Stimulated activated CD8-positive, alpha-beta memory T cell treated with anti-CD3 and anti-CD28 coated beads, Interleukin-4, amount 100 ng/mL, for 48 hours (primary cell): ENCODE data around the gene MIOX.

Experiments
- DNase-seq: peaks from one replicate; pipeline ENCODE4 v3.0.0-alpha.2; 2020

The MIOX gene

DNA sequence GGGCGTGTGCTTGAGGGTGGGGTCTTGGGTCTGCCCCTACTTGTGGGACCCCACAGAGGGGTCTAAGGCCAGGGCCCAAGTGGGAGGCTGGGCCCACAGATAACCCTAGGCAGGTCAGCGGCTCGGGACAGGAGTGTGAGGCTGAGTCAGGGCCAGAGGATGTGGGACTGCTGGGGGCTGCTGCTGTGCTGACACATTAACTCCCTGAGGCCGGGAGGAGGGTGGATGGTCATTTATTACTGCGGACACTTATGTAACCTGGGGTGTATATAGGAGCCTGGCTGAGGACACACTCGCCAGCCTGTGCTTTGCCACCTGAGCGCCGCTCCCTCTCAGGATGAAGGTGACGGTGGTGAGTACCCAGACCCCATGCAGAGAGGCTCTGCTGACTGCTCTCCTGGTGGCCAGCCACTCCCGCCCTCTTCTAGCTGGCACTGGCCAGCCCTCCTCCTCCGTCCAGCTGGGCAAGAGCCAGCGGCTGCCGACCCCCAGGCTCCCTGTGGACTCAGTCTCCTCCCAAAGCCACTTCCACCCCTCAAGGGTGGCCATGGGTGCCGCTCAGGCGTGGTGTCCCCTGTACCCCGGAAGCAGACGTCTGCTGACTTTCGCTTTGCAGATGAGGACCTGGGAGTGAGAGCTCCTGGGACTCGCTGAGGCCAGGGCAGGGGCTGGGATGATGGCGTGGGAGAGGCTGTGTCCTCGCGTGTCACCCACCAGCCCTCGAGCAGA lies at the start of gene MIOX:
Gene MIOX, plus strand, starts transcription at position 299 of the 729 bp plus-strand sequence. Its CDS starts 39 bp downstream, at position 338.
- no peak for DNase-seq

DNA sequence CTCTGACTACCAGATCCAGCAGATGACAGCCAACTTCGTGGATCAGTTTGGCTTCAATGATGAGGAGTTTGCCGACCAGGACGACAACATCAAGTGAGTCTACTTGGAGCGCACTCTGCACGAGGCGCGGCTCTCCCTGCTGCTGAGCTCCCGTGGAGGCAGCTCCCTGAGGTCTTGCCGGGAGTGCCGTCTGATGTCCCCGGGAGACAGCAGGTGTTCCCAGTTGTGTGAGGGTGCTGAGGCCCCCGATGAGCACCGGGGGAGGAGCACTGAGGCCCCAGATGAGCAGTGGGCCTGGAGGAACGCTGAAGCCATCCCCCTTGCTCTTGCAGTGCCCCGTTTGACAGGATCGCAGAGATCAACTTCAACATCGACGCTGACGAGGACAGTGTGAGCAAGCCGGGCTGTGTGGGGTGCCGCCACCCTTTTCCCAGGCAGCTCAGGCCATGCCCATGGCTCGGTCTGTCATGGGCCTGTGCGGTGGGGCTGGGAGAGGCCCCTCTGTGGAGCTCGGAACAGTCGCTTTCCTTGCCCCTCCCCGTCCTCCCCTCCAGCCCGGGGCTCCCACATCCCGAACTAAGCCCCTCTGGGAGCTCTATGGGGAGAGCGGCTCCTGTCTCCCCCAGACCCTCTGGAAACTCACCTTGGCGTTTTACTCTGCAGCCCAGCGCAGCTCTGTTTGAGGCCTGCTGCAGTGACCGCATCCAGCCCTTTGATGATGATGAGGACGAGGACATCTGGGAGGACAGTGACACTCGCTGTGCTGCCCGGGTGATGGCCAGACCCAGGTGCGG lies 49.0 kb upstream of the MIOX start:
- no peak for DNase-seq

DNA sequence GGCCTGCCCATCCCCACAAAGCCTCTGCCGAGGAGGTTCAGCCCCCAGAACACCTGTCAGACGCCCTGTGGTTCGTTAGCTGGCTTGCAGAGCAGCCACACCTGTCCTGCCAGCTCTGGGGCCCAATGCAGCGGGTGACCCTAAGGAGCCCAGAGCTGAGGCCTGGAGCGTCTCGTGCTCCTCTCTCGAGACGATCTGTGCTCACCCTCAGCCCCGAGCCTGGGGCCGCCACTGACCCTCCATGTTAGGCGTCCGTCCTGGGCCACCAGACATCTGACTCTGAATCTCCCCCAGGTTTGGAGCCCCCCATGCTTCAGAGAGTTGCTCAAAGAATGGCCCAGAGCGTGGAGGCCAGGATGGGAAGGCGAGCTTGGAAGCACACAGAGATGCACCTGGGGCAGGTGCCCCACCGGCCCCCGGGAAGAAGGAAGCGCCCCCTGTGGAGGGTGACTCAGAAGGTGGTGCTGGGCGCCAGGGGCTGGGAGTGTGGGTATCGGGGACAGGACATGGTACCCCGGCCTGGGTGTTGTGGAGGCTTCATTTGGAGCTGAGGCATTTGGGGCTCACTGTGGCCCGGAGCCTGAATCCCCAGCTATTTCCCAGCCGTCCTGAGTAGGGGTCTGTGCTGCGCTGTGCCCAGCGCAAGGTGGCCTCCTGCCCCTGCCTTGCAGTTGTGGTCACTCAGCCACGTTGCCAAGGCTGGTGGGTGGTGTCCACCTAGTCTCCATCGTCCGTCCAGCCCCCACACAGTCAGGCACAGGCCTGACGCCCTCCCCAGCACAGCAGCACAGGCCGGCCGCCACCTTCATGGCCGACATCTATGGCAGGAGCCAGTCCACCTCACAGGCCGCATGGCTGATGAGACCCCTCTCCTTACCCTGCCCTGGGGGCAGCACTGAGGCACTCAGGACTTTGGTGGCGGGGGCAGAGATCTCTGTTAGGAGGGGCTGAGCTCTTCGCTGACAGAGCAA lies 48.1 kb upstream of the MIOX start:
- no peak for DNase-seq

DNA sequence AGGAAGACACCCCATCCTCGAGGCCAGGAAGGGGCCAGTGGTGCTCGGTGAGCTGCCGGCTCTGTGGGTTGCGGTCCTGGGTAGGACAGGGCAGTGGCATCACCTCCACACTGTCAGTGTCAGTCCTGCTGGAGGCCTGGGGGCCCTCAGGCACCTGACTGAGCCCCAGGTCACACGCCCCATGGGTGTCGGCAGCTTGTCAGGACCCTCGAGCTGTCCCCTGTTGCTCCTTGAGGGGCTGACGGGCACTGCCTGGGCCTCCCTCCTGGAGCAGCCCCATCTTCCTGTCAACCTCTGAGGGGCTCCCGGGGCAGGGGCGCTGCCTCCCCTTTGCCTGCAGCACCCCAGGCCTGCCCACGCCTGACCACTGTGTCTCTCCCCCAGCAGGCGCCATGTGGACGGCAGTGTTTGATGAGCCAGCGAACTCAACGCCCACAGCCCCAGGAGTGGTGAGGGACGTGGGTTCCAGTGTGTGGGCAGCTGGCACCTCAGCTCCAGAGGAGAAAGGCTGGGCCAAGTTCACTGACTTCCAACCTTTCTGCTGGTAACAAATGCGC lies 47.3 kb upstream of the MIOX start:
- no peak for DNase-seq

DNA sequence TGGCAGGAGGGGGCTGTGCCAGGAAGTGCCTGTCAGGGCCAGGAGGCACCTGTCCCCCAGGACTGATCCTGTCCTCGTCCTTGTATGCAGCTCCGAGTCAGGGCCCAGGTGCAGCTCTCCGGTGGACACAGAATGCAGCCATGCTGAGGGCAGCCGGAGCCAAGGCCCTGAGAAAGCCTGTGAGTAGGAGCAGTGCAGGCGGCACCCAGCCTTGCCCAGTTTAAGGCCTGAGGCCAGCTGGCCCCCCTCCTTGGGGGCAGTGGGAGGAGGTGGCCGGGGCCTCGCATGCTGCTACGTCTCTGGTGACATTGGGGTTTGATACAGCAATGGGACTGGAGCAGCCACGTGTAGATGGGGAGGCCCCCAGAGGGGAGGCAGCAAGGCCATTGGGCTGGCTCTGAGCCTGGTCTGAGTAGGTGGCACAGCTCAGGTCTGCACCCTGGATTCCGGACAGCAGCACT lies 46.8 kb upstream of the MIOX start:
- DNase-seq = no peak

DNA sequence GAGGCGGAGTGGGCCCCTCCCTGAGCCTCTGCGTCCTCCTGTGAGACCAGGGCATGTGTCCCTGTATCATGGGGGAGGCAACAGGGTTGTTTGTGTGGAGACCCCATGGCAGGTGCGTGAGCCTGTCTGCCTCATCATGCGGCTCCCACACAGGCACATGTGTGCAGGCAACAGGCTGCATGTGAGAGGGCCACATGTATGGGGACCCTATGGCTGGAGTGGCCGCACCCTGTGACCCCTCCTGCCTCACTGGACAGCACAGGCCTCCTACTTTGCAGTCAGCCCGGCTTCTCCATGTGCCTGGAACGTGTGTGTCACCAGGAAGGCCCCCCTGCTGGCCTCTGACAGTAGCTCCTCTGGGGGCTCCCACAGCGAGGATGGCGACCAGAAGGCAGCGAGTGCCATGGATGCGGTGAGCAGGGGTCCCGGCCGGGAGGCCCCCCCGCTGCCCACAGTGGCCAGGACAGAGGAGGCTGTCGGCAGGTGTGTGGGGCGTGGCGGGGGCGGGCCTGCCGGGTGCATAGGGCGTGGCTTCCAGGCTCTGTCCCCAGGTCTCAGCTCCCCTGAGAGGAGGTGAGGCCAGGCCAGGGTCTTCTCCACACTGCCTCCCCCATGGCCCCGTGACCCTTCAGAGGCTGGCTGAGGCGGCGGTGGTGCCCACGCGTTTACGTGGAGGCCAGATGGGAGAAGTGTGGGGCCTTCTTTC lies 46.0 kb upstream of the MIOX start:
- no peak for DNase-seq

DNA sequence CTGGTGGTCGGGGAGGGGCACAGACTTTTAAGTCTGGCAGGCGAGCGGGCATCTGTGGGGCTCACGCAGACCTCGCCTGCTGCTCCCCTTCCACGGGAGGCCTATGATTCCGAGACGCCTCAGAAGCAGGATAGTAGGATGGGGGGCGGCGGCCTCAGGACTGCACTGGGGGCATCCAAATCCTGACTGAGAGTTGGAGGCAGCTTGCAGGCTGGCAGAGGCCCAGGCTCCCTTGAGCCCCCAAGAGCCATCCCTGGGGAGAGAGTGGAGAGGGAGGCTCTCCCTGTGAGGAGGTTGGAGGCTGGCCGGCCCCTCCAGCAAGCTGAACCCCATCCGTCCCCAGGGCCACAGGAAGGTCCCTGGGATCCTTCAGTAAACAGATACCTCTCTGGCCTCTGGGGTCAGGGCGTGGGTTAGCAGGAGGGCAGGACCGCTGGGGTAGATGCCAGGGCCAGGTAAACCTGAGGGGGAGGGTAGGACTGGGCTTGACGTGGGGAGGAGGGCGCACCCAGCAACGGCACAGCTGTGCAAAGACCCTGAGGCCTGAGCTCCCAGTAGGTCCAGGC lies 45.1 kb upstream of the MIOX start:
- no peak for DNase-seq

DNA sequence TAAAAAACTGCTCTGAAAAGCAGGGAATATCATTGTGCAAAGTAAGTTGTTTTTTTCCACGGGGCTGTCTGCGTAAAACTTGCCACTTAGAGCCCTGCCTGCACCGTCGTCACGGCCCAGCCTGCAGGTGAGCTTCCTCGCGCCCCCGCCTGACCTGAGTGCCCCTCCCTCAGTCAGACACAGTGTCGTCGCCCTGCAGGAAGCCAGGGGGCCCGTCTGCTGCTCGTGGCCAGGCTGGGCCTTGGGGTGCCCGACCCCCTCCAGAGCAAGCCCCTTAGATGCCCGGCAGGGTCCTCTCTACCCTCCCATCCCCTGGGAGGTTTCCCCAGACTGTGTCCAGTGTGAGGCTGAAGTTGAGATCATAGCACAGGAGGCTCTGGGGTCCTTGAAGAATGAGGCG lies 43.5 kb upstream of the MIOX start:
- DNase-seq = no peak

DNA sequence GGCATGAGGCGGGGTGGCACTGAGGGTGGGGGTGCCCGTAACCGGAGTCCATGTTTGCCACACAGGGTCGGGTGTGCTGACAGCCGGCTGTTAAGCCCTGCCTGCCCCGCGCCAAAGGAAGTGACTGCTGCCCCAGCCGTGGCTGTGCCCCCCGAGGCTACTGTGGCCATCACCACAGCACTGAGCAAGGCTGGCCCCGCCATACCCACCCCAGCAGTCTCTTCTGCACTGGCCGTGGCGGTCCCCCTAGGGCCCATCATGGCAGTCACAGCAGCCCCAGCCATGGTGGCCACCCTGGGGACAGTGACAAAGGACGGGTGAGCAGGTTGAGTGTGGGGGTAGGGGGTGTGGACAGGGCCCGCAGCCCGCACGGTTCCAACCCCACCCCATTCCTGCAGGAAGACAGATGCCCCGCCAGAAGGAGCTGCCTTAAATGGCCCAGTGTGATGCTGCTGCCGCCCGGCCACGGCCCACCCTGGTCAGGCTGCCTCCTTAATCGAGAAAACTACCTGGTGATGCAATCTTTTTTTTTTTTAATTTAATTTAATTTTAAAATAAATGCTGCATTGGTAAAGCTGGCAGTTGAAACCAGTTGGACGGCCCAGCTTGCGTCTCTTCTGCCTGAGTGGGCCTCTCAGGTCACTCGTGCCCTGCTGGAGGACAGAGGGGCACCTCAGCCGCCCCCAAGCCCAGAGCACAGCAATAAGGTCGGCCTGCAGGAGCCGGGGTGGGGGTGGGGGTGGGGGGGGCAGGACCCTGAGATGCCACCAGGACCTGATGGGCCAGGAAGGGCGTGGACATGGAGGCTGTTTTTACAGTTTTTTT lies 42.6 kb upstream of the MIOX start:
- DNase-seq = no peak

DNA sequence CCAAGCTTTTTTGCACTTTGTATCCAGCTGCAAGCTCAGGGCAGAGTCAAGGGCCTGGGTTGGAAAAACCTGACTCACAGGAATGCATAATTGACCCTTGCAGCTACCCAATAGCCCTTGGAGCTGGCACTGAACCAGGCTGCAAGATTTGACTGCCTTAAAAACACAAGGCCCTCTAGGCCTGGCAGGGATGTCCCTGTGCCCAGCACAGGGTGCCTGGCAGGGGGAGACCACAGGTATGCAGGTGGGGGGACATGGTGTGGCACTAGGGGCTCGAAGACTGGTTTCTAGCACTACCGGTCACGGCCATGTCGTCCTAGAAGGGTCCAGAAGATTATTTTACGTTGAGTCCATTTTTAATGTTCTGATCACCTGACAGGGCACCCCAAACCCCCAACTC lies 42.0 kb upstream of the MIOX start:
- no peak for DNase-seq

DNA sequence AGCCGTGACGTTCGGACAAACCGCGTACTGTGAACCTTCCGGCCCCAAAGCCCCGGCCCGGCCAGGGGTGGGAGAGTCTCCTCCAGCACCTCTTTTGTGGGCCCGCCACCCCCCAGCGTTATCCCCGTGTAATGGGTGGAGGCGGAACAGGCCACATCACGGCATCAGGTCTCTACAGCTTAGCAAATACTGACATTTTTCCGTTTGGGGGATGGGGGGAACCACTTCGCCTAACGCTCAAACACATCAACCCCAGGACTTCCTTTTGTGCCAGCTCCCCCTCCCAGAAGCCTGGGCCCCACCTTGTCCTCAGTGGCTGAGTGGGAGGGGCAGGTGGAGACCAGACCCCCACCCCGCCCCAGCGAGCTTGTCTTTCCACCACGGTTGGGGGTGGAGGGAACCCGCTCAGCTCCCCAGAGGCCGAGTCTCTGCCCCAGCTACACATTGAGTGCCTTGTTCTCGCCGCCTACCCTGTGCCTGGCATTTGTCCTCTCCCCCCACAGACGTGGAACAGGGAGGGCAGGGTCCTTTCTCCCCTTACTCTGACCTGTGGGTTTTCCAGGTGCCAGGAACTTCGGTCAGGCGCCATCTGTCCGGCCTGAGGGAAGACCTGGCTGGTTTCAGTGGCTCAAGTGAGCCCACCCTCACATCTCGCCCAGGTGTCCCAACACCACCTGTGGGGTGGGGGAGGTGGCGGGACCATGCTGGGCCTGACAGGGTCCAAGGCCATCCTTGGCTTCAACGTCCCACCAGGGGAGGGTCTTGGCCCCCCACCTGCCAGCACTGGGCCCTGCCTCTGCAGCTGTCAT lies 41.4 kb upstream of the MIOX start:
- DNase-seq = peak; percentile 50

DNA sequence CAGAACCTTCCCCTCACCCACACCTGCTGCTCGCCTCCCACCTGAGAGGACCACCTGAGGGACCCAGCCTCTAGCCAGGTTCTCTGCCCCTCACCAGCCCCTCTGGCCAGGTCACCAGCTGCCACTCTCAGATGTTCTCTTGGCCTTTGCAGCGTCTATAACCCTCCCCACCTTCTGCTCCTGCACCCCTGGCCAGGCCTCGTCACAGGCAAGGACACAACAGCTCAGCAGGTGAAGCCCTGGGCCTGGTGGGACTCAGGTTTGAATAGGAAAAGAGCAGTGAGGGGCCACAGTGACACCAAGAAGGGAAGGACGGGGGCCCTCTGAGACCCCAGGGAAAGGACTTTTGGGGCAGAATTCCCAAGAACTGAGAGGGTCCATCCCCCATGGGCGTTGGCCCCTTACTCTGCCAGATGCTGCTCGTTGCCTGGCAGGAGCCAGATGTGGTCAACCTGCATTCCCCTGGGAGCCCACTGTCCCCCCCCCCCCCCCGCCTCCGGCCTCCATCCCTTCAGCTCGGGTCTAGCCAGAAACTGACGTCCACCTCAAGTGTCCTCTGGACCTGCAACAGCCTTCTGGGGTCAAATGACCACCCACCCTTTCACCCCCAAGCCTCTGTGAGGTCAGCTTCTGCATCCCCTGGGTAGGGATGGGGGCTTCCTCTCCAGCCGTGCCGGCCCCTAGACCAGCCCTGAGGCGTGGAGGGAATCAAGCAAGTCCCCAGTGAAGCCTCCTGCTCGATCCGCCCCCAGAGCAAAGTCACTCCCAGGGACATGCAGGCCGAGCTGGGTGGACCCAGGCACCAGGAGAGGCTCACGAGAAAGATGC lies 40.6 kb upstream of the MIOX start:
- no peak for DNase-seq

DNA sequence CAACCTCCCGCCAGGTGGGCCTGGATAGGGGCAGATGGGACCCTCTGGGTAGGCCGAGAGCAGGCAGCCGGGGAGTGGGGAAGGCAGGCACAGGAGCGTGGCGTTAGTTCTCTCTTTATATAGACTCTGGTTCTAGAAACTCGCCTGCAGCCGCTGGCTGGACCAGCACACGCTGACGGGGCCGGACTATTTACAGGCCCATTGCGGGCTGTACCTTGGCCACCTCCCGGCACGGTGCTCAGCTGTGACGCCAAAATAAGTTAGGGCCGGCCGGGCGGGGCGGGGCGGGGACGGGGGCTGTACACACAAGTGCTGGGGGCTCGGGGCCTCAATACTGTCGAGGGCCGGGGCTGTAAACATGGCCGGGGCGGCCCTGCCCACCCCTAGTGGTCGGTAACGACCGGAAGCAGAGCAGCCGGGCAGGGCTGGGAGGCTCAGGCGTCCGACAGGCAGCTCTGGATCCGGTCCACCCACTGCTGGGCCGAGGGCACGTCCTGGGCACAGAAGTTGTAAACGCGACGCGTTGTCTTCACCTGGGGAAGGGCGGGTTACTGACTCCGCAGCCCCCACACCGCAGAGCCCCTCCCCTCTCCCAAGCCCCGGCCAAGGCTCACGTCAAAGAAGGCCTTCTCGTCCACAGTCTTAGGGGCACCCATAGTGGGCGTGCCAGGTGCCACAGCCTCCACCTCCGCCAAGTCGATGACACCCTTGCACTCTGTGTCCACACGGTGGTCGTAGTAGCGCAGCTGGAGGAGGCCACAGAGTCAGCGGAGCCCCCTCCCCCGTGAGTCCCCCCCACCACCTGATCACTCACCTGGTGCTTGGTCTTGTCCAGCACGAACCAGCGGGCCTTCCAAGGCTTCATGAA lies 39.7 kb upstream of the MIOX start:
- no peak for DNase-seq

DNA sequence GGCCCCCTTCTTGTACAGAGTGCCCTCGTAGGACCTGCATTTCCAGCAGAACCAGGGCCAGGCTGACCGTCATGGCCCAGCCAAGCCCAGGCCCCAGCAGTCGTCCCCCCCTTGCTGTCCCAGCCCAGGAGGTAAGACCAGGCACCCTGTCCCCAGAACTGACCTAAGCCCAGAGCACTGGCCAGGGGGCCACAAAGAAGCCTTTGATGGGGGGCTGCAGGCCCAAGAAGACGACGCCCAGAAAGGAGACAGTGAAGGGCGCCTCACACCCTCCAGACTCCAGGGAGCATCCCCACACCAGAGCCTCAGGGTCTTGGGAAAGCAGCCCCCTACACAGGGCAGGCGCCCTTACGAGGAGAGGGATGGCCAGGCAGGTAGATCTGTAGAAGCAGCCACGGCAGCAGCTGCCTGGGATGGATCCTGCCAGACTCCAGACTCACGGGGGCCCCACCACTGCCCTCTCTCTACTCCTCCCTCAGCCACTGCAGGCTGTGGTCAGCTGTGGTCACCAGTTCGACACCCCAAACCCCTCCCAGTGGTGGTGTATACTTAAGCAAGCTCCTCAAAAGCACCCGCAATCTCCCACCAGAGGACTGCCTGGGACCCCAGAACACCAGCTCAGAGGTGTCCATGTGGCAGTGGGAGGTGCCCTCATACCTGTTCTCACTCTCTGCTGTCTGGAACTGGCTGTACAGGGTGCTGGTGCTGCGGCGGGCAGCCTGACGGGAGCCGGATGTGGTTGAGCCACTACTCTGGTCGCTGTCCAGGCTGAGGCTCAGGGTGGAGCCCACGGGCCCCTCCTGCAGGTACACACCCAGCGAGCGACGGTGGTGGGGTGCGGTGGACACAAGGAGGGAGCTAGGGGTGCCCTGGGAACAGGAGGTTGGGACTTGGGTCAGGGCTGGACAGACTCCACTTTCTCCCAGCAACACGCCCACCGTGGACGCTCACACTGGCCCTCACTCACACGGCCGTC lies 38.8 kb upstream of the MIOX start:
- DNase-seq = no peak

DNA sequence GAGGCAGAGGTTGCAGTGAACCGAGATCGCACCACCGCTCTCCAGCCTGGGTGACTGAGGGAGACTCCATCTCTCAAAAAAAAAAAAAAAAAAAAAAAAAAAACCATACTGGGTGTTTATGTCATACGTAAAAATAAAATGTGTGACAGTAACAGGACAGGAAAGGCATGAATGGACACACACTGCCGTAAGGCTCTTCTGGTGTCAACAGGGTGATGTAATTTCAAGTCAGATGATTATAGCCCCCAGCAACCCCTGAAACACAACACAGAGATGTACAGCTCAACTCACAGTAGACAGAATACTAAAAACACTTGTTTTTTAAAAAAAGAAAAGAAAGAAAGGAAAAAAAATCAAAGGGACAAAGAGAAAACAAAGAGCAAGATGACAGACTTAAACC lies 34.0 kb upstream of the MIOX start:
- no peak for DNase-seq

DNA sequence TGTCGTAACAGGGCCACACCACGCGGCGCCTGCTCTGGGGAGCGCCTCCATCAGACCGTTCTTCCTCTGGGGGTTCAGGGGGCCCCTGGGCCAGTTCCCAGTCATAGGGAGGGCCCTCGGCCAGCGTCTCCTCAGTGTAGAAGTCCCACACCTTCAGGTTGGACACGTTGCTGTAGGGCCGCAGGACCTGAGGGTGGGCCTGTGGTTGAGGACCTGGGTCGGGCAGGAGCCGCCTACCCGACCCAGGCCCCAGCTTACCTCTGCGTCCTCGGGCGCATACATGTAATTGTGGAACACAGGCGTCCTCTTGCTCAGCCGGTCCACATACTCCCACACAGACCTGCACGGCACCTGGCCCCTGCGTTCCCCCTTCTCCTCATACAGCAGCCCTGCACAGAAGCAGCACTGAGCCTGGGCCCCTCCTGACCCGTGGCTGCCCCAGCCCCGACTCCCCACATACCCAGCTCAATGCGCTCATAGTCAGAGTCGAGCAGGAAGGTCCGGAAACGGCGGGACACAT lies 32.0 kb upstream of the MIOX start:
- DNase-seq = no peak

DNA sequence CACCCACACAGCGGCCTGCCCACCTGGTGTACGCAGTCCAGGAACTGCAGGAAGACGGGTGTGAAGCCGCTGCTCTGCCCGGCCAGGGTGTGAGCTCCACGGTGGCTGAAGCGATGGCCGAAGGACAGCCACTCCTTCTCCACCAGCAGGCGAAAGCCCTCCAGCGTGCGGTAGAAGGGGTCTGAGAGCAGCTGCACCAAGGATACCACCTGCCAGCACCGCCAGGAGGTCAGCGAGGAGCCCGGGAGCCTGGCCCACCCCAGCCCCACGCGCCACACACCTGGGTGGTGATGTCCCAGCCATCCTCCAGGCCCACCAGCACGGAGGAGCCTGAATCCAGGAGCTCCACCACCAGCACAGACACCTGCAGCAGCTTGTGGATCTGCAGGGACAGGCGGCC lies 31.5 kb upstream of the MIOX start:
- no peak for DNase-seq
